Chondrocyte (in vitro differentiated cells): ENCODE data around the gene UTP25. TPM values are rescaled to one million over a fixed set of nuclear protein-coding genes. Genes with fewer than 3 reads are reported as not detected.

Source experiments
- DNase-seq: peaks from one replicate; pipeline ENCODE4 v3.0.0; 2021; ENCODE audit warnings: mixed read lengths, low spot score
- H3K27ac Mint-ChIP-seq: one replicate; pipeline ENCODE4 v1.8.0; 2021; ENCODE audit warnings: mild to moderate bottlenecking, moderate library complexity, mixed read lengths; ENCODE audit not compliant: unreplicated experiment
- H3K27me3 Mint-ChIP-seq: 2 replicates; pipeline ENCODE4 v1.8.0; 2021; ENCODE audit warnings: low read depth, mixed read lengths
- H3K36me3 Mint-ChIP-seq: 2 replicates; pipeline ENCODE4 v1.8.0; 2021; ENCODE audit warnings: low read depth, mixed read lengths
- H3K4me1 Mint-ChIP-seq: 2 replicates; pipeline ENCODE4 v1.8.0; 2021; ENCODE audit warnings: low read depth, mild to moderate bottlenecking, mixed read lengths
- H3K4me3 Mint-ChIP-seq: one replicate; pipeline ENCODE4 v1.8.0; 2021; ENCODE audit warnings: mild to moderate bottlenecking, moderate library complexity, mixed read lengths; ENCODE audit not compliant: unreplicated experiment
- H3K9me3 Mint-ChIP-seq: 2 replicates; pipeline ENCODE4 v1.8.0; 2021; ENCODE audit warnings: low read depth, mixed read lengths
- total RNA-seq: library from RNA; stranded (reverse); gene quantifications from 3 replicates; pipeline ENCODE4 v1.2.1, GENCODE V29; 2021
- TF ChIP-seq, protein P1 (sequence below): fragments of 200-600 bp; sonication (generic); IDR thresholded peaks from 2 replicates; pipeline ENCODE4 v1.5.0; 2021; ENCODE audit warnings: antibody characterized with exemption, mild to moderate bottlenecking, moderate library complexity

The UTP25 gene
- total RNA-seq, 1 donor from 2014 or later: 6.4 TPM

DNA sequence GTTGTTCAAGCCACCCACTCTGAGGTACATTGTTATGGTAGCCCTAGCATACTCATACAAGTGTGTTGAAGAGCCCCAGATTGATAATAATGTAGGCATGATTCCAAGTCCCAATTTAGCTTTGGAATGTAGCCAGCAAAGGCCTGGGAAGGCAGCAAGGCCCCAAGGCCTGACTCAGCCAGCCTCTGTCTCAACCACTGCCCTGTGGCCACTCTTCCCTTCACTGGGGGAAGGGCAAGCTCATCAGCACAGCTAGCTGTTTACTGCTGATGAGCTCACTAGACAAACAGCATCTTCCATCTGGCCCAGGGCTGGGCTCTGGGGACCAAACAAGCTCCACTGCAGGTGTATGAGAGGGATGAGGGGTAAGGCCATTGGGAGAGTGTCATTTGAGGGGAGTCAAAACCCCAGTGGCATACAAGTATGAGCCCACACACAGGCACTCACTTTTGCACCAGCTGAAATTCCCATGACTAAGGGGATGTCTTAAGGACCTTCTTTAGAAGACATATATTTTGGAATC lies 19.7 kb upstream of the UTP25 start:
- Mint-ChIP-seq H3K27me3 (peaks cover 12% of the 10 kb centered on the region), H3K4me3 (no peak overlapping the region), H3K9me3 (no peaks in the 10 kb centered on the region), H3K27ac (peak overlapping the region; percentile 34), H3K4me1 (peaks cover 24% of the 10 kb centered on the region), H3K36me3 (no peaks in the 10 kb centered on the region)
- no peak for DNase-seq
- TF ChIP-seq, protein P1, sequence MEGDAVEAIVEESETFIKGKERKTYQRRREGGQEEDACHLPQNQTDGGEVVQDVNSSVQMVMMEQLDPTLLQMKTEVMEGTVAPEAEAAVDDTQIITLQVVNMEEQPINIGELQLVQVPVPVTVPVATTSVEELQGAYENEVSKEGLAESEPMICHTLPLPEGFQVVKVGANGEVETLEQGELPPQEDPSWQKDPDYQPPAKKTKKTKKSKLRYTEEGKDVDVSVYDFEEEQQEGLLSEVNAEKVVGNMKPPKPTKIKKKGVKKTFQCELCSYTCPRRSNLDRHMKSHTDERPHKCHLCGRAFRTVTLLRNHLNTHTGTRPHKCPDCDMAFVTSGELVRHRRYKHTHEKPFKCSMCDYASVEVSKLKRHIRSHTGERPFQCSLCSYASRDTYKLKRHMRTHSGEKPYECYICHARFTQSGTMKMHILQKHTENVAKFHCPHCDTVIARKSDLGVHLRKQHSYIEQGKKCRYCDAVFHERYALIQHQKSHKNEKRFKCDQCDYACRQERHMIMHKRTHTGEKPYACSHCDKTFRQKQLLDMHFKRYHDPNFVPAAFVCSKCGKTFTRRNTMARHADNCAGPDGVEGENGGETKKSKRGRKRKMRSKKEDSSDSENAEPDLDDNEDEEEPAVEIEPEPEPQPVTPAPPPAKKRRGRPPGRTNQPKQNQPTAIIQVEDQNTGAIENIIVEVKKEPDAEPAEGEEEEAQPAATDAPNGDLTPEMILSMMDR: no peak

DNA sequence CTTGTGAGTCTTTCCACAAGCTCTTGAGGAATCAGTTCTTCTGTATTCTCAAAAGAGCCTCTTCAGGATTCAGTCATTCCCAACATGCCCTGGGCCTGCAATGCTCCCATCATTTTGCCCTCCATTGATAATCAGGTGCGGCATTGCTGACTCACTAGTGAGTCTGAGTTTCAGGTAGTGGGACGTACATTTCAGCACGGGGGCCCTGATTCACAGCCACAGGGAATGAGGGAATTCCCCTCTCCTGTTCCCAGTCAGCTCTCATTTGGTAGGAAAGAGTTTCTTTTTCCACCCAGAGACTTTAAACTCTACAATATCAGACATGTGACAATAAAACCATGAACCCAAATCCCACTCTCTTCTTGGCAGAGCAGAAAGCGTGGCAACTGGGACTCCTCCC lies 18.2 kb upstream of the UTP25 start:
- peaks cover 24% of the 10 kb centered on the region for H3K4me1 Mint-ChIP-seq
- H3K27ac Mint-ChIP-seq: no peak overlapping the region
- H3K36me3 Mint-ChIP-seq: no peaks in the 10 kb centered on the region
- H3K9me3 Mint-ChIP-seq: no peaks in the 10 kb centered on the region
- DNase-seq: no peak
- TF ChIP-seq, protein P1: no peak
- peaks cover 7% of the 10 kb centered on the region for H3K27me3 Mint-ChIP-seq
- no peak overlapping the region for H3K4me3 Mint-ChIP-seq

DNA sequence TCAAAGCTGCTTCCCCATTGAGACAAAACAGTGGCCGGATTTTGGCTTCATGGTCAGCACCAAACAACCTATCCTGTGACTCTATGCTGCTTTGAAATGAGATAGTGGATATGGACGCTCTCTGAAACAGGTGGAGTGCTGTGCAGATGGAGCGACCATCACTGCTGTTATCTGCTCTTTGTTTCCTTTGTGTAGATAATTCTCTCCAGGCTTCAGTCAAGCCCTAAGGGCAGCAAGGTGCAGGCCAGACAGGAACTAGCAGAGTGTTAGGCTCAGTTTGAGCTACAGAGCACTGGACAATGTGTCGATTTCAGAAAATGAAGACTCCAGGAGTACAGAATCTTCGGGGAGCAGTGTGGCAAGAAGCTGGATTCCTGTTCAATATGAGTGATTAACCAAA lies 17.0 kb upstream of the UTP25 start:
- Mint-ChIP-seq H3K4me3 (no peak overlapping the region), H3K27ac (no peak overlapping the region), H3K4me1 (peaks cover 20% of the 10 kb centered on the region), H3K36me3 (no peaks in the 10 kb centered on the region), H3K27me3 (peaks cover 1% of the 10 kb centered on the region), H3K9me3 (no peaks in the 10 kb centered on the region)
- TF ChIP-seq, protein P1: no peak
- DNase-seq: no peak

DNA sequence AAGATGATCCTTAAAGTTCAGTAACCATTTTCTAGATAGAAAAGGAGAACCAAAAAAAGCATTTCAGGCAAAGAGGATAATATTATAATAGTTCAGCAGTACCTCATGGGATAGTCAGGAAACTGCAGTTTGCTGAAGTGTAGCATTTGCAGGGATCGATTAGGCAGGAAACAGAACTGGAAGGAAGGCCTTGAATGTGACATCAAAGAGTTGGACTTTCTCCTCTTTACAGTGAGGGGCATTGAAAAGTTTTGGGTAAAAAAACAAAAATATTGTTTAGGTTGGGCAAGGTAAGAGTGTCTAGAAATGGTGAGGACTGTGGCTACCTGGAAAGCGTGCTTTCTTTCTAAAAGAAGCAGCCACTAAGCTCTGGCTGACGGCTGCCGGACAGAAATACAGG lies 13.9 kb upstream of the UTP25 start:
- Mint-ChIP-seq H3K4me1 (no peaks in the 10 kb centered on the region), H3K4me3 (no peak overlapping the region), H3K9me3 (no peaks in the 10 kb centered on the region), H3K27me3 (peaks cover 7% of the 10 kb centered on the region), H3K36me3 (no peaks in the 10 kb centered on the region), H3K27ac (no peak overlapping the region)
- no peak for DNase-seq
- TF ChIP-seq, protein P1: no peak

DNA sequence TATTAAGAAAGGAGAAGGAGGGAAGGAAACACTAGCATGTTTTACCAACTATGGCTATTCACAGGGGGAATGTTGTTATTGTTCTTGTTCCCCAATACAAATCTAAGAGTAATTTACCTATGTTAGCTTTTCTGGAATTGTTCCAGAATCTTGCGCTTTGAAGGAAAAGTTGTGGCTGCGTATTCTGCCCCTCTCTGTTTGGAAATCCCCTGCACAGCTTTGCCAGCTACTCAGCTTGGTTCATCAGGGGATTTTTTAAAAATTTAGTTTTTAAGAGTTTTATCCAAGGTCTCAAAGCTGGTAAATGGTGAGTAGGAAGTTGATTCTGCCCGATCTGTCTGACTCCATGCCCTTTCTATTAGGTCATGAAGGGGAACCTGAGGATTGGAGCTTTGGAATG lies 12.3 kb upstream of the UTP25 start:
- Mint-ChIP-seq H3K4me1 (no peaks in the 10 kb centered on the region), H3K27ac (no peak overlapping the region), H3K36me3 (no peaks in the 10 kb centered on the region), H3K27me3 (peaks cover 14% of the 10 kb centered on the region), H3K9me3 (no peaks in the 10 kb centered on the region), H3K4me3 (no peak overlapping the region)
- TF ChIP-seq, protein P1: no peak
- DNase-seq: no peak
